NT2/D1 (cell line): ENCODE data around the gene DCDC2.

Experiments used
- DNase-seq: peaks from one replicate; pipeline ENCODE4 v3.0.0-alpha.2; 2011; ENCODE audit warnings: low read depth, low spot score
- H3K27me3 ChIP-seq: 2 replicates; pipeline ENCODE4 v1.6.0; 2011; ENCODE audit warnings: mild to moderate bottlenecking; ENCODE audit not compliant: insufficient read length, insufficient read depth
- H3K36me3 ChIP-seq: 2 replicates; pipeline ENCODE4 v1.6.1; 2011; ENCODE audit warnings: mild to moderate bottlenecking, low read length, mixed read lengths; ENCODE audit not compliant: insufficient read depth, insufficient read length
- H3K4me1 ChIP-seq: 2 replicates; pipeline ENCODE4 v1.5.1; 2011; ENCODE audit not compliant: insufficient read depth, insufficient read length
- H3K4me3 ChIP-seq: 2 replicates; pipeline ENCODE4 v1.5.1; 2011; ENCODE audit warnings: low read depth; ENCODE audit not compliant: insufficient read length
- H3K9ac ChIP-seq: 2 replicates; pipeline ENCODE4 v1.6.0; 2011; ENCODE audit warnings: low read depth; ENCODE audit not compliant: insufficient read length
- H3K9me3 ChIP-seq: 2 replicates; pipeline ENCODE4 v1.5.1; 2011; ENCODE audit warnings: mild to moderate bottlenecking, low read length; ENCODE audit not compliant: insufficient read depth
- SUZ12 ChIP-seq: IDR thresholded peaks from 2 replicates; pipeline ENCODE4 v1.6.1; 2011; ENCODE audit not compliant: insufficient read length, insufficient read depth; ENCODE audit errors: extremely low read depth
- YY1 ChIP-seq: IDR thresholded peaks from 2 replicates; pipeline ENCODE4 v1.6.1; 2011; ENCODE audit not compliant: insufficient read length, insufficient read depth
- ZNF274 ChIP-seq: IDR thresholded peaks from 2 replicates; pipeline ENCODE4 v1.6.1; 2011; ENCODE audit warnings: mild to moderate bottlenecking, low read depth, low read length

DCDC2 gene

GRCh38 chr6:24188578-24189080, 169.2 kb downstream of the DCDC2 start:
- TF ChIP-seq YY1 (no peak), ZNF274 (no peak), SUZ12 (no peak)
- Histone ChIP-seq H3K27me3 (no peaks in the 10 kb centered on the region), H3K9ac (no peak overlapping the region), H3K9me3 (no peaks in the 10 kb centered on the region), H3K4me1 (no peaks in the 10 kb centered on the region), H3K36me3 (no peaks in the 10 kb centered on the region), H3K4me3 (no peak overlapping the region)
- no peak for DNase-seq

- Histone ChIP-seq H3K27me3 (no peaks in the 10 kb centered on the region), H3K4me3 (no peak overlapping the region), H3K9me3 (no peaks in the 10 kb centered on the region), H3K4me1 (no peaks in the 10 kb centered on the region), H3K9ac (no peak overlapping the region), H3K36me3 (no peaks in the 10 kb centered on the region)
- DNase-seq: no peak
- TF ChIP-seq SUZ12 (no peak), YY1 (no peak), ZNF274 (no peak)
These were observed 169.8 kb downstream of the DCDC2 start for GRCh38 chr6:24187965-24188577.

GRCh38 chr6:24186349-24186748, 171.5 kb downstream of the DCDC2 start:
- H3K27me3 ChIP-seq: no peaks in the 10 kb centered on the region
- no peak for DNase-seq

GRCh38 chr6:24183584-24183983, 174.3 kb downstream of the DCDC2 start:
- TF ChIP-seq YY1 (no peak), SUZ12 (no peak), ZNF274 (no peak)
- peak; percentile 6 for DNase-seq
- Histone ChIP-seq H3K9ac (no peak overlapping the region), H3K4me1 (no peaks in the 10 kb centered on the region), H3K9me3 (no peaks in the 10 kb centered on the region), H3K36me3 (no peaks in the 10 kb centered on the region), H3K4me3 (no peak overlapping the region), H3K27me3 (no peaks in the 10 kb centered on the region)

More at GRCh38 chr6:24186349-24186748, 171.5 kb downstream of the DCDC2 start:
- H3K4me1 ChIP-seq: no peaks in the 10 kb centered on the region
- no peak overlapping the region for H3K9ac ChIP-seq
- no peaks in the 10 kb centered on the region for H3K9me3 ChIP-seq
- TF ChIP-seq YY1 (no peak), SUZ12 (no peak), ZNF274 (no peak)
- H3K4me3 ChIP-seq: no peak overlapping the region
- H3K36me3 ChIP-seq: no peaks in the 10 kb centered on the region

GRCh38 chr6:24157886-24158285, 200.0 kb downstream of the DCDC2 start:
- Histone ChIP-seq H3K27me3 (no peaks in the 10 kb centered on the region), H3K9me3 (no peaks in the 10 kb centered on the region), H3K4me3 (no peak overlapping the region), H3K4me1 (no peaks in the 10 kb centered on the region), H3K9ac (no peak overlapping the region), H3K36me3 (no peaks in the 10 kb centered on the region)
- TF ChIP-seq SUZ12 (no peak), ZNF274 (no peak), YY1 (no peak)
- no peak for DNase-seq

- TF ChIP-seq ZNF274 (no peak), YY1 (no peak), SUZ12 (no peak)
- Histone ChIP-seq H3K4me1 (no peaks in the 10 kb centered on the region), H3K4me3 (no peak overlapping the region), H3K9me3 (no peaks in the 10 kb centered on the region), H3K36me3 (no peaks in the 10 kb centered on the region), H3K27me3 (no peaks in the 10 kb centered on the region), H3K9ac (no peak overlapping the region)
- DNase-seq: no peak
These were observed 203.7 kb downstream of the DCDC2 start for GRCh38 chr6:24154121-24154520.

- DNase-seq: no peak
- Histone ChIP-seq H3K9ac (no peak overlapping the region), H3K9me3 (no peaks in the 10 kb centered on the region), H3K27me3 (no peaks in the 10 kb centered on the region), H3K36me3 (no peaks in the 10 kb centered on the region), H3K4me1 (no peaks in the 10 kb centered on the region), H3K4me3 (no peak overlapping the region)
- no peak for TF ChIP-seq SUZ12
- TF ChIP-seq ZNF274: no peak
- TF ChIP-seq YY1: no peak
These were observed 205.8 kb downstream of the DCDC2 start for GRCh38 chr6:24152014-24152413.
